K562 (cell line): ENCODE results near the gene SLC6A8. TPM values are rescaled to one million over a fixed set of nuclear protein-coding genes. Genes with fewer than 3 reads are reported as not detected.

Experiments
- ATAC-seq: fragments of 200-7000 bp; cut with Tn5 transposase; 3 replicates; pipeline ENCODE4 v1.9.1; 2020; ENCODE audit warnings: moderate library complexity
- BruUV-seq: library from RNA; stranded (reverse); fragments of 400-500 nt; replicated peaks from 2 replicates; lab custom pipeline; 2021; lab: Mats Ljungman, UMichigan
- CTCF ChIA-PET: fragments of 300-600 bp; formaldehyde crosslinking; extraction: SDS; loops from one replicate; lab custom pipeline; 2021; ENCODE audit warnings: low intra/inter-chr PET ratio; lab: Yijun Ruan, JAX
- POLR2A ChIA-PET: fragments of 300-600, 350-650 bp; sonication (Branson Sonifier 250); formaldehyde crosslinking; extraction: SDS; loops from one replicate; lab custom pipeline; 2021; ENCODE audit warnings: antibody characterized with exemption, inconsistent platforms; lab: Yijun Ruan, JAX
- DNase-seq, 4 experiments: peaks; one replicate each; pipeline versions ENCODE4 v3.0.0 to v3.0.0-alpha.2; 2011 to 2018; ENCODE audit warnings: low spot score in 3 of 4, mixed read lengths in 3 of 4; ENCODE audit errors: extremely low read depth in 1 of 4
- FAIRE-seq: peaks from 2 replicates; lab custom pipeline; 2011; peaks lifted over from hg19 to GRCh38; lab: Jason Lieb, UNC
- H2AFZ ChIP-seq: 2 replicates; pipeline ENCODE4 v1.6.0; 2011; ENCODE audit warnings: low read depth, low read length, control low read depth, inconsistent platforms
- H3K27ac ChIP-seq: fragments of 200-600 bp; 3 replicates; pipeline ENCODE4 v1.8.0; 2011; ENCODE audit warnings: low read depth, mild to moderate bottlenecking, control low read depth, inconsistent platforms, low read length, moderate library complexity, mixed read lengths; ENCODE audit errors: extremely low read depth
- H3K27me3 ChIP-seq, 2 experiments: fragments of 300-600 bp in 1 of 2; 2 replicates in 1 of 2; 3 replicates in 1 of 2; pipeline versions ENCODE4 v1.6.0 to v1.8.0; 2011; ENCODE audit warnings: inconsistent platforms in 2 of 2, low read length in 2 of 2, mild to moderate bottlenecking in 1 of 2, mixed read lengths in 1 of 2, moderate library complexity in 1 of 2; ENCODE audit not compliant: control insufficient read depth in 2 of 2, insufficient read depth in 2 of 2
- H3K36me3 ChIP-seq: fragments of 300-600 bp; 3 replicates; pipeline ENCODE4 v1.8.0; 2011; ENCODE audit warnings: mild to moderate bottlenecking, low read length, inconsistent platforms; ENCODE audit not compliant: control insufficient read depth, insufficient read depth
- H3K4me1 ChIP-seq, 2 experiments: fragments of 200-600 bp in 1 of 2; replicated peaks in 1 of 2; 2 replicates in 1 of 2; 3 replicates in 1 of 2; pipeline versions ENCODE4 v1.5.1 to v1.8.0; 2011; ENCODE audit warnings: inconsistent platforms in 2 of 2, low read length in 2 of 2, mild to moderate bottlenecking in 1 of 2, mixed read lengths in 1 of 2, moderate library complexity in 1 of 2; ENCODE audit not compliant: control insufficient read depth in 2 of 2, insufficient read depth in 2 of 2
- H3K4me2 ChIP-seq: 2 replicates; pipeline ENCODE4 v1.6.1; 2011; ENCODE audit warnings: low read length, control low read depth, inconsistent platforms, mixed read lengths; ENCODE audit not compliant: insufficient read depth
- H3K4me3 ChIP-seq: fragments of 200-600 bp; sonication (generic), shearing (Covaris generic); 2 replicates; pipeline ENCODE4 v1.5.1; 2016; ENCODE audit warnings: control low read depth, inconsistent platforms
- H3K79me2 ChIP-seq: fragments of 200-600 bp; 3 replicates; pipeline ENCODE4 v1.8.0; 2011; ENCODE audit warnings: low read length, inconsistent platforms; ENCODE audit not compliant: control insufficient read depth, insufficient read depth
- H3K9ac ChIP-seq, 2 experiments: 2 replicates each; pipeline versions ENCODE4 v1.6.0 to v1.6.1; 2011; ENCODE audit warnings: low read depth in 2 of 2, low read length in 2 of 2, control low read depth in 1 of 2, inconsistent platforms in 1 of 2, mild to moderate bottlenecking in 1 of 2, mixed read lengths in 1 of 2; ENCODE audit not compliant: insufficient read depth in 1 of 2
- H3K9me1 ChIP-seq: one replicate; pipeline ENCODE4 v1.6.0; 2011; ENCODE audit warnings: inconsistent platforms, mild to moderate bottlenecking, low read length, moderate library complexity; ENCODE audit not compliant: control insufficient read depth, insufficient read depth
- H3K9me3 ChIP-seq: replicated peaks from 2 replicates; pipeline ENCODE4 v1.5.1; 2011; ENCODE audit warnings: low read depth, low read length, inconsistent platforms; ENCODE audit not compliant: control insufficient read depth, insufficient read depth
- H4K20me1 ChIP-seq: replicated peaks from 2 replicates; pipeline ENCODE4 v1.6.1; 2011; ENCODE audit warnings: low read length, inconsistent platforms, mixed read lengths; ENCODE audit not compliant: control insufficient read depth, insufficient read depth
- CBX3 ChIP-seq, 2 experiments: IDR thresholded peaks; 1 replicate in 1 of 2; 2 replicates in 1 of 2; pipeline ENCODE4 v1.6.1; 2012; ENCODE audit warnings: inconsistent platforms in 2 of 2, low read length in 2 of 2, borderline replicate concordance in 1 of 2, control low read depth in 1 of 2
- CHD2 ChIP-seq: IDR thresholded peaks from 2 replicates; pipeline ENCODE4 v1.6.1; 2011; ENCODE audit warnings: low read depth, low read length
- KAT2B ChIP-seq: IDR thresholded peaks from one replicate; pipeline ENCODE4 v1.6.1; 2012; ENCODE audit warnings: low read depth, mild to moderate bottlenecking, control low read depth, inconsistent platforms, low read length, moderate library complexity
- MAFK ChIP-seq: IDR thresholded peaks from 2 replicates; pipeline ENCODE4 v1.6.1; 2011; ENCODE audit warnings: low read length, improper control_type of control experiment
- MYBL2 ChIP-seq, 2 experiments: fragments of 450-650 bp in 1 of 2; sonication (generic) in 1 of 2; formaldehyde crosslinking in 1 of 2; IDR thresholded peaks; 2 replicates each; pipeline versions ENCODE4 v1.6.1 to v1.8.1; 2017 to 2022; ENCODE audit warnings: borderline replicate concordance in 1 of 2, inconsistent platforms in 1 of 2, low read depth in 1 of 2, mild to moderate bottlenecking in 1 of 2, missing genetic modification reagents in 1 of 2, moderate library complexity in 1 of 2
- RB1 ChIP-seq: fragments of 450-650 bp; IDR thresholded peaks from 2 replicates; pipeline ENCODE4 v1.6.1; 2017; ENCODE audit warnings: low read depth, mild to moderate bottlenecking
- RCOR1 ChIP-seq, 2 experiments: IDR thresholded peaks; 2 replicates each; pipeline ENCODE4 v1.6.1; 2012; ENCODE audit warnings: low read depth in 2 of 2, low read length in 2 of 2, borderline replicate concordance in 1 of 2, improper control_type of control experiment in 1 of 2
- SAP30 ChIP-seq: fragments of 200-600 bp; sonication (generic); IDR thresholded peaks from 2 replicates; pipeline ENCODE4 v1.6.1; 2012; ENCODE audit warnings: borderline replicate concordance, low read depth, mild to moderate bottlenecking, moderate library complexity, low read length, control low read depth, inconsistent platforms; ENCODE audit not compliant: insufficient read depth, poor library complexity, severe bottlenecking
- SMAD1 ChIP-seq: fragments of 150-350 bp; IDR thresholded peaks from 2 replicates; pipeline ENCODE4 v1.6.1; 2014; ENCODE audit warnings: low read length, low read depth; ENCODE audit not compliant: partially characterized antibody
- ZNF263 ChIP-seq: sonication (generic); formaldehyde crosslinking; IDR thresholded peaks from 2 replicates; pipeline ENCODE4 v1.8.0; 2022; ENCODE audit warnings: mild to moderate bottlenecking, missing genetic modification reagents, borderline replicate concordance
- ZNF354B ChIP-seq: fragments of 250-450 bp; sonication (Bioruptor Pico); IDR thresholded peaks from 2 replicates; pipeline ENCODE4 v1.4.0; 2020
- ZNF511 ChIP-seq: sonication (generic); formaldehyde crosslinking; IDR thresholded peaks from 2 replicates; pipeline ENCODE4 v1.8.0; 2022; ENCODE audit warnings: mild to moderate bottlenecking, missing genetic modification reagents
- ZNF57 ChIP-seq: fragments of 450-650 bp; formaldehyde crosslinking; IDR thresholded peaks from 2 replicates; pipeline ENCODE4 v1.4.0; 2020; ENCODE audit warnings: mild to moderate bottlenecking, moderate library complexity
- WGBS: fragments of 100-300 bp; shearing (Covaris generic); methylation state at CpG from one replicate; pipeline ENCODE4 v1.1.6; 2016; ENCODE audit warnings: low coverage, mixed read lengths; ENCODE audit not compliant: insufficient coverage; ENCODE audit errors: missing lambda C conversion rate; 5-methylcytosine and 5-hydroxymethylcytosine counted together
- in situ Hi-C: fragments of 300-500 bp; cut with MboI; formaldehyde crosslinking; loops from 4 replicates; pipeline ENCODE4 v1.15.0; 2018; ENCODE audit warnings: inconsistent platforms, mixed read lengths
- intact Hi-C: fragments of 100-400 bp; cut with micrococcal nuclease; formaldehyde crosslinking; loops from 2 replicates; pipeline ENCODE4 v1.14.2; 2022
- polyA plus RNA-seq, 8 experiments: library from polyadenylated mRNA; depleted of rRNA in 4 of 8; stranded (reverse) in 5 of 8; unstranded in 3 of 8; fragments of >200 nt; fragmentation: Nextera tagmentation in 2 of 8; fragmentation: Illumina TruSeq in 1 of 8; extraction: Ambion mirVana in 2 of 8; extraction: Trizol in 1 of 8; gene quantifications; 2 replicates each; pipeline versions ENCODE4 v1.2.1 to v1.2.3, GENCODE V29; 2011 to 2014; ENCODE audit warnings: inconsistent platforms in 1 of 8, missing spikeins in 1 of 8
- total RNA-seq, 7 experiments: library from RNA; depleted of rRNA in 6 of 7; stranded (reverse); fragments of >200 nt in 6 of 7; fragmentation: Illumina TruSeq in 2 of 7; extraction: Trizol in 2 of 7; gene quantifications; 2 replicates each; pipeline versions ENCODE4 v1.2.1 to v1.2.3, GENCODE V29; 2011 to 2021; ENCODE audit warnings: low replicate concordance in 1 of 7

Gene SLC6A8
- total and polyA plus RNA-seq, 9 of the 15 experiments (the other 6 are each of a cell fraction or from before 2014, with no cell fraction given): 0.68 to 144 (median 34.3) TPM

GRCh38 chrX:153719238-153719637, 31.5 kb downstream of the SLC6A8 start (continued):
- TF ChIP-seq KAT2B: no peak
- no peak for TF ChIP-seq ZNF511 (CRISPR knock-in tag)
- TF ChIP-seq SAP30: no peak
- TF ChIP-seq ZNF354B (CRISPR knock-in tag): no peak

- Histone ChIP-seq H3K9ac (no peak overlapping the region; a peak in 1 of 4 replicates), H4K20me1 (peaks cover 10% of the 10 kb centered on the region), H3K4me3 (no peak overlapping the region), H3K27me3 (no peaks in the 10 kb centered on the region), H3K4me2 (no peak overlapping the region), H3K9me1 (no peaks in the 10 kb centered on the region), H3K36me3 (peaks cover 75% of the 10 kb centered on the region), H3K4me1 (peaks cover 12 to 18% of the 10 kb centered on the region in 2 experiments; a peak in 4 of 5 replicates), H3K27ac (no peak overlapping the region), H3K9me3 (no peaks in the 10 kb centered on the region), H3K79me2 (peaks cover 51% of the 10 kb centered on the region), H2AFZ (no peak overlapping the region)
- ChIA-PET CTCF (no interaction called here), POLR2A (interaction anchor here (0.6 to 1.9 kb wide), 3 partner anchors 11 to 27 kb away, joined by 3 to 6 read pairs (median 4); no protein-coding TSS in a partner anchor)
- in situ Hi-C loops: no loop called here
- intact Hi-C loops: no loop called here
- no peak for DNase-seq
- ATAC-seq: no peak
- 100% methylated on average over 2 of the region's 2 CpGs for WGBS
- BruUV-seq: no TSS peak
- no peak for FAIRE-seq
- TF ChIP-seq ZNF57 (CRISPR knock-in tag): no peak
- TF ChIP-seq MYBL2 (IDR thresholded peaks at IDR 0.05; ENCODE audit: low read depth): no peak
- no peak for TF ChIP-seq MYBL2 (CRISPR knock-in tag; IDR thresholded peaks at IDR 0.05; ENCODE audit: borderline replicate concordance)
- TF ChIP-seq RCOR1 (IDR thresholded peaks at IDR 0.05; ENCODE audit: borderline replicate concordance in 1 of 2, low read depth in 2 of 2, low read length in 2 of 2): no peak
- no peak for TF ChIP-seq CBX3 (IDR thresholded peaks at IDR 0.05; ENCODE audit: borderline replicate concordance in 1 of 2, low read length in 2 of 2)
- TF ChIP-seq ZNF263 (CRISPR knock-in tag): no peak
- TF ChIP-seq RB1: no peak
- no peak for TF ChIP-seq MAFK
- TF ChIP-seq CHD2: no peak
- no peak for TF ChIP-seq SMAD1
Measured at GRCh38 chrX:153719701-153720100, 32.0 kb downstream of the SLC6A8 start.
